GM12872 (cell line): Measurements from ENCODE around the gene SUSD5.

Experiments used
- CTCF ChIP-seq: IDR thresholded peaks from 3 replicates; pipeline ENCODE4 v1.5.1; 2011; ENCODE audit warnings: low read depth, mild to moderate bottlenecking, low read length, moderate library complexity; ENCODE audit not compliant: insufficient read depth

SUSD5 gene

DNA sequence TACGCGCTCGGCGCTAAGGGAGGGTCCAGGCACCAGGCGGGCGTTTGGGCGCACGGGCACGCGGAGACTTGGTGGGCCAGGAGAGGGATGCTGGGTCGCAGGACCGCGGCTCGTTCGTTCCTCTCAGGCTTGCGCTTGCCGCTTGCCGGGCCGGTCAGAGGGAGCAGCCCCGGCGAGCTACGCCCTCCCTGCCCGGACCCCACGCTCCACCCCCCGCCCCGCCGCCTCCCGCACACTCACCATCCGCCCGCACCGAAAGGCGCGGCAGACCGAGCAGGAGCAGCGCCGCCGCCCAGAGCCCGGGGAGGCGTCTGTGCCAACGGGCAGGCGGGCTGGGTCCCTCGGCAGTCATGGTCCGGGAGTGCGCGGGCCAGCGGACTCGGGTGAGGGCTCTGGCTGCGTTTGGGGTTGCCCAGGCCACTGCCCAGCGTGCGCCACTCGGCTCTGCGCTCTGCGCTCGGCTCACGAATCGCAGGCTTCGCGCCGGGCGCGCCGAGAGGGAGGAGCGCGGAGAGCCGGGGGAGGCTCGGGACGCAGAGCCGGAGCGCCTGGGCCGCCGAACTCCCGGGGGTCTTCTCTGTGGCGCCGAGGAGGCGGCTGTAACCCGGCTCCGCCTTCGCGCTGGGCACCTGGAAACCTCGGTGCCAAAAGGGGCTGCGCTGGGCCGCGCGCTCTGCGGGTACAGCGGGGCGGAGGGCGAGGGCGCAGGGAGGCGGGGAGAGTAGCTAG lies at the start of gene SUSD5:
Gene SUSD5 (minus strand): TSS at position 365 of the 729 bp plus-strand sequence. CDS start 13 bp downstream, at position 352.
- TF ChIP-seq CTCF = no peak

DNA sequence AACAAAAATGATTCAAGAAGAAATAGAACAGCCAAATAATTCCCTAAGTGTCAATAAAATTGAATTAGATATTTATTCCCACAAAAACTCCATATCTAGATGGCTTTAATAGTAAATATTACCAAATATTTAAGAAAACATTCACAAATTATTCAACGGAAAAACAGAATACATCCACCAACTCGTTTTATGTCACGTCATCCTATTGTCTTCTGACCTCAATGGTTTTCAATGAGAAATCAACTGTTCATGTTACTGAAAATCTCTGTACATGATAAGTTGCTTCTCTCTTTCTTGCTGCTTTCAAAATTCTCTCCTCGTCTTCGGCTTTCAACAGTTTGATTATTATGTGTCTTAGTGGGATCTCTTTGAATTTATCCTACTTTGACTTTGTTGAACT lies 41.5 kb upstream of the SUSD5 start:
- no peak for TF ChIP-seq CTCF

- no peak for TF ChIP-seq CTCF
Measured at GRCh38 chr3:33256249-33256648, 37.6 kb upstream of the SUSD5 start.

DNA sequence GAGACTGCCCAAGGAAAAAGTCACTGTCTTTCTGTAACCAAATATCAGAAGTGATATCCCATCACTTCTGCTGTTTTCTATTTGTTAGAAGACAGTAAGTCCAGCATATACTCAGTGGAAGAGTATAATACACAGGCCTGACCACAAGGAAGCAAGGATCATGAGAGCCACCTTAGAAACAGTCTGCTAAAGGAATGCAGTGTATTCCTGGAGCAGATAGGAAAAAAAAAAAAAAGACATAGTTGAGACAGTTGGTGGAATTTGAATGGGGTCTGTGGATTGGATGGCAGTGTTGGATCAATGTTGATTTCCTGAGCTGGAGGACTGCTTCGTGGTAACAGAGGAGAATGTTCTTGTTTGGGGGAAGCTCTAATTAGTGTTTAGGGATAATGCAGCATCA lies 32.1 kb upstream of the SUSD5 start:
- TF ChIP-seq CTCF = no peak

- TF ChIP-seq CTCF = no peak
Measured at GRCh38 chr3:33246786-33247185, 28.2 kb upstream of the SUSD5 start.

DNA sequence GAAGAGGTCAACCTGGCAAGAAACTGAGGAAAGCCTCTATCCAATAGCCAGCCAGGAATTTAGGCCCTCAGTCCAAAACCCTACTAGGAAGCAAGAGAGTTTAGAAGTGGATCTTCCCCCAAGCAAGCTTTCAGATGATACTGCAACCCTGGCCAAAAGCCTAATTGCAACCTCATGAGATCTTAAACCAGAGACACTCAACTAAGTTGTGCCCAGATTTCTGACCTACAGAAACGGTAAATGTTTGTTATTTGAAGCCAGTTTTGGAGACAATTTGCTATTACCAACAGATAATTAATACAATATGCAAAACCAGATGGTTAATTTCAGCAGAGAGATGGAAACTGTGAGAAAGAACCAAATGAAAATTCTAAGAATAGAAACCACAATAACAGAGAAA lies 21.7 kb upstream of the SUSD5 start:
- TF ChIP-seq CTCF = no peak

DNA sequence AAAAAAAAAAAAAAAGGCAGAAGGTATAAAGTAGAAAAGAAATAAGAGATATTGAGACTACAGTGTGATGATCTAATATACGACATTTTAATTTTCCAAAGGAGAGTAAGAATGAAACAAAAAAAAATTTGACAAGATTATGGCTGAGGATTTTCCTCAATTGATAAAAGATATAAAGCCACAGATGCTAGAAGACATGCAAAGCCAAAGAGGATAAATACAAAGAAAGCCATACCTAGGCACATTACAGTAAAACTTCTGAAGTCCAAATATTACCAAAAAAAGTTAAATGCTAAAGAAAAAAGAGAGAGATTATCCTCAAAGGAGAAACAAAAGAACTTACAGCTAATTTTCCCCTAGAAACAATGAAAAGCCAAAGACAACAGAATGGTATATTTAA lies 20.3 kb upstream of the SUSD5 start:
- no peak for TF ChIP-seq CTCF
